Measurements from ENCODE around the gene SDK1. TPM values are rescaled to one million over a fixed set of nuclear protein-coding genes. Genes with fewer than 3 reads are reported as not detected.

The SDK1 gene
- total and polyA plus RNA-seq, 12 donors: 1.0 to 5.3 (median 3.2) TPM

- peaks cover 0 to 25% (median 14%) of the 10 kb centered on the region in 11 donors for H3K9me3 ChIP-seq
Observed at GRCh38 chr7:4124556-4125477, 823.8 kb downstream of the SDK1 start.

GRCh38 chr7:4127909-4128560, 827.0 kb downstream of the SDK1 start:
- Histone ChIP-seq H3K36me3 (no peaks in the 10 kb centered on the region), H3K27ac (no peak overlapping the region), H3K27me3 (peaks cover 0 to 4% (median 0%) of the 10 kb centered on the region in 7 donors), H3K4me1 (no peaks in the 10 kb centered on the region), H3K4me3 (no peak overlapping the region), H3K9me3 (no peaks in the 10 kb centered on the region)
- DNase-seq: no peak
- intact Hi-C loops (cut with DNase I): no loop called here
- TF ChIP-seq CTCF (IDR thresholded peaks at IDR 0.05): no peak
- no peak for ATAC-seq
- 90% methylated on average over 21 of the region's 21 CpGs for WGBS, 2 donors

More at GRCh38 chr7:4124556-4125477, 823.8 kb downstream of the SDK1 start:
- Histone ChIP-seq H3K27ac (no peak overlapping the region), H3K27me3 (peaks cover 0 to 4% (median 0%) of the 10 kb centered on the region in 7 donors), H3K36me3 (no peaks in the 10 kb centered on the region), H3K4me3 (no peak overlapping the region), H3K4me1 (no peaks in the 10 kb centered on the region)
- ATAC-seq: no peak
- 93% methylated on average over 5 of the region's 5 CpGs for WGBS, 2 donors
- TF ChIP-seq CTCF (IDR thresholded peaks at IDR 0.05): no peak
- no peak for DNase-seq
- intact Hi-C loops (cut with DNase I): no loop called here

- WGBS, 2 donors: 87 to 90% methylated on average over 29 of the region's 29 CpGs
- no peak overlapping the region for H3K27ac ChIP-seq
- DNase-seq (no peak), ATAC-seq (no peak)
- H3K36me3 ChIP-seq: no peaks in the 10 kb centered on the region
- H3K27me3 ChIP-seq: peaks cover 0 to 4% (median 0%) of the 10 kb centered on the region in 7 donors
- no peaks in the 10 kb centered on the region for H3K9me3 ChIP-seq
- H3K4me3 ChIP-seq: no peak overlapping the region
- intact Hi-C loops (cut with DNase I): no loop called here
- no peak for TF ChIP-seq CTCF (IDR thresholded peaks at IDR 0.05)
- H3K4me1 ChIP-seq: no peaks in the 10 kb centered on the region
Observed at GRCh38 chr7:4129481-4130122, 828.5 kb downstream of the SDK1 start.

GRCh38 chr7:4131063-4131462, 830.0 kb downstream of the SDK1 start:
- no peaks in the 10 kb centered on the region for H3K9me3 ChIP-seq
- no peaks in the 10 kb centered on the region for H3K36me3 ChIP-seq
- no peaks in the 10 kb centered on the region for H3K4me1 ChIP-seq
- no peak for ATAC-seq
- no peak for DNase-seq
- 73 to 79% methylated on average over 7 of the region's 7 CpGs for WGBS, 2 donors
- TF ChIP-seq CTCF (IDR thresholded peaks at IDR 0.05): no peak
- H3K4me3 ChIP-seq: no peak overlapping the region
- H3K27me3 ChIP-seq: peaks cover 0 to 4% (median 0%) of the 10 kb centered on the region in 7 donors
- no peak overlapping the region for H3K27ac ChIP-seq
- intact Hi-C loops (cut with DNase I): no loop called here

Measured in heart right ventricle (tissue), 16 donors.